Neuronal stem cell (in vitro differentiated cells): ENCODE data around the gene GALNT14.

Experiments
- DNase-seq: peaks from one replicate; pipeline ENCODE4 v3.0.0-alpha.2; 2013; ENCODE audit warnings: low spot score
- H2AFZ ChIP-seq: one replicate; pipeline ENCODE4 v1.6.1; 2013; ENCODE audit warnings: mild to moderate bottlenecking, low read length, inconsistent platforms
- H2AK5ac ChIP-seq: 2 replicates; pipeline ENCODE4 v1.6.1; 2013; ENCODE audit warnings: low read depth, mild to moderate bottlenecking, inconsistent platforms, low read length, moderate library complexity, mixed read lengths
- H2BK120ac ChIP-seq: 2 replicates; pipeline ENCODE4 v1.6.1; 2013; ENCODE audit warnings: low read depth, mild to moderate bottlenecking, inconsistent platforms, low read length, moderate library complexity, mixed read lengths
- H2BK12ac ChIP-seq: one replicate; pipeline ENCODE4 v1.6.1; 2013; ENCODE audit warnings: low read length, inconsistent platforms
- H2BK15ac ChIP-seq: 2 replicates; pipeline ENCODE4 v1.6.1; 2013; ENCODE audit warnings: mild to moderate bottlenecking, low read length, inconsistent platforms, mixed read lengths
- H2BK5ac ChIP-seq: one replicate; pipeline ENCODE4 v1.6.1; 2013; ENCODE audit warnings: inconsistent platforms, mild to moderate bottlenecking, low read length, moderate library complexity
- H3K14ac ChIP-seq: one replicate; pipeline ENCODE4 v1.6.1; 2013; ENCODE audit warnings: low read length, inconsistent platforms
- H3K18ac ChIP-seq: 2 replicates; pipeline ENCODE4 v1.6.1; 2013; ENCODE audit warnings: low read length, inconsistent platforms
- H3K23ac ChIP-seq: 2 replicates; pipeline ENCODE4 v1.6.1; 2013; ENCODE audit warnings: low read depth, mild to moderate bottlenecking, mixed read lengths, low read length, inconsistent platforms; ENCODE audit not compliant: poor library complexity
- H3K27ac ChIP-seq: replicated peaks from 3 replicates; pipeline ENCODE4 v1.5.1; 2013; ENCODE audit warnings: low read length, inconsistent platforms
- H3K27me3 ChIP-seq, 3 experiments: 2 replicates each; pipeline ENCODE4 v1.6.1; 2013; ENCODE audit warnings: low read length in 3 of 3, mild to moderate bottlenecking in 2 of 3, inconsistent platforms in 1 of 3, low read depth in 1 of 3, mixed read lengths in 1 of 3, moderate library complexity in 1 of 3; ENCODE audit not compliant: control insufficient read depth in 3 of 3, insufficient read depth in 3 of 3
- H3K36me3 ChIP-seq, 2 donors: replicated peaks in 1 of 2; 2 replicates each; pipeline ENCODE4 v1.6.1; 2013; ENCODE audit warnings: low read length in 2 of 2; ENCODE audit not compliant: control insufficient read depth in 2 of 2, insufficient read depth in 2 of 2
- H3K4ac ChIP-seq: 2 replicates; pipeline ENCODE4 v1.6.1; 2013; ENCODE audit warnings: inconsistent platforms, mild to moderate bottlenecking, low read length, moderate library complexity
- H3K4me1 ChIP-seq, 2 donors: 1 replicate in 1 of 2; 2 replicates in 1 of 2; pipeline ENCODE4 v1.6.1; 2013; ENCODE audit warnings: low read length in 2 of 2, low read depth in 1 of 2; ENCODE audit not compliant: control insufficient read depth in 2 of 2, insufficient read depth in 1 of 2
- H3K4me2 ChIP-seq: one replicate; pipeline ENCODE4 v1.6.1; 2013; ENCODE audit warnings: mild to moderate bottlenecking, low read length, inconsistent platforms; ENCODE audit not compliant: insufficient read depth, poor library complexity, severe bottlenecking
- H3K4me3 ChIP-seq, 2 donors: 2 replicates each; pipeline ENCODE4 v1.5.1; 2013; ENCODE audit warnings: low read length in 2 of 2, mild to moderate bottlenecking in 2 of 2, inconsistent platforms in 1 of 2, moderate library complexity in 1 of 2
- H3K79me1 ChIP-seq: one replicate; pipeline ENCODE4 v1.6.1; 2013; ENCODE audit warnings: low read depth, mild to moderate bottlenecking, inconsistent platforms, low read length, moderate library complexity
- H3K9ac ChIP-seq: one replicate; pipeline ENCODE4 v1.6.1; 2013; ENCODE audit warnings: mild to moderate bottlenecking, low read depth, low read length, inconsistent platforms; ENCODE audit not compliant: poor library complexity
- H3K9me3 ChIP-seq, 2 donors: replicated peaks in 1 of 2; 2 replicates each; pipeline versions ENCODE3 to v1.6.1; 2013; ENCODE audit warnings: low read length in 2 of 2, mild to moderate bottlenecking in 2 of 2, inconsistent platforms in 1 of 2, low read depth in 1 of 2, mixed read lengths in 1 of 2, moderate library complexity in 1 of 2; ENCODE audit not compliant: control insufficient read depth in 2 of 2, insufficient read depth in 1 of 2
- H4K8ac ChIP-seq: one replicate; pipeline ENCODE4 v1.6.1; 2013; ENCODE audit warnings: low read depth, mild to moderate bottlenecking, inconsistent platforms, low read length, moderate library complexity
- H4K91ac ChIP-seq: one replicate; pipeline ENCODE4 v1.6.1; 2013; ENCODE audit warnings: low read length, low read depth, mild to moderate bottlenecking, inconsistent platforms; ENCODE audit not compliant: poor library complexity
- WGBS, 2 donors: extraction: QIAGEN DNeasy Blood & Tissue Kit; methylation state at CpG; one replicate each; pipeline ENCODE4 v1.1.7; 2013; ENCODE audit warnings: missing lambda C conversion rate in 2 of 2, mixed read lengths in 1 of 2; ENCODE audit not compliant: insufficient read length in 2 of 2, insufficient replicate concordance in 1 of 2; ENCODE audit errors: extremely low coverage in 2 of 2; 5-methylcytosine and 5-hydroxymethylcytosine counted together

The GALNT14 gene

DNA sequence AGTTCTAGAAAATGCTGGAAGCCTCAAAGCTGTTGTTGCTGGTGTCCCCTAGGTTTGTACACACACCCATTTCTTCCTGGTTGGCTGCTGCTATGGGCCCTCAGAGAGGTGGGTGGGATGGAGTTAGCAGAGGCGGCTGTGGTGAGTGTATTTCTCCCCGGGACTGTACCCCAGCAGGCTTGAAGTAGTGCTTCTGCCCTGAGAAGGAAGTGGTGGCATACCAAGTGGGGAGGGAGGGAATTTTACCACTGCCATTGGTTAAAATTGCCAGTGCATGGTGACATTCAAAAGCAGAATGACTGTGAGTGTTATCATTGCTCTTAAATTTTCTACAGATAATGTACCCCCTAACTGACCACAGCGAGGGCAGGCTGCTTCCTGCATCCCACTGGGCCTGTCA is 205.4 kb downstream of the GALNT14 start:
- H3K27ac ChIP-seq = no peak overlapping the region
- H2AK5ac ChIP-seq = no peak overlapping the region
- H3K9ac ChIP-seq = no peak overlapping the region
- peak overlapping the region; percentile 43 for H3K14ac ChIP-seq
- H4K8ac ChIP-seq = no peak overlapping the region
- no peak overlapping the region for H3K4ac ChIP-seq
- no peak overlapping the region for H2AFZ ChIP-seq
- no peak overlapping the region for H2BK5ac ChIP-seq
- H2BK120ac ChIP-seq = no peak overlapping the region
- no peaks in the 10 kb centered on the region for H3K36me3 ChIP-seq
- H3K4me1 ChIP-seq = no peaks in the 10 kb centered on the region
- H3K18ac ChIP-seq = no peak overlapping the region
- H3K4me3 ChIP-seq = no peak overlapping the region
- H3K27me3 ChIP-seq = no peaks in the 10 kb centered on the region
- H2BK15ac ChIP-seq = no peak overlapping the region
- no peaks in the 10 kb centered on the region for H3K79me1 ChIP-seq
- H3K4me2 ChIP-seq = no peak overlapping the region
- no peak overlapping the region for H2BK12ac ChIP-seq
- no peaks in the 10 kb centered on the region for H3K9me3 ChIP-seq
- H4K91ac ChIP-seq = no peak overlapping the region
- DNase-seq = no peak
- H3K23ac ChIP-seq = no peak overlapping the region
- WGBS, 2 donors = no CpG with 5 or more reads among the region's 3 CpGs

- H3K36me3 ChIP-seq = no peaks in the 10 kb centered on the region
- H2BK5ac ChIP-seq = no peak overlapping the region
- H2BK120ac ChIP-seq = no peak overlapping the region
- WGBS, 2 donors = no CpG with 5 or more reads among the region's 19 CpGs
- H3K4me2 ChIP-seq = no peak overlapping the region
- H3K4me1 ChIP-seq = no peaks in the 10 kb centered on the region
- no peaks in the 10 kb centered on the region for H3K9me3 ChIP-seq
- H4K8ac ChIP-seq = no peak overlapping the region
- H2BK12ac ChIP-seq = no peak overlapping the region
- H3K4me3 ChIP-seq = no peak overlapping the region
- no peak overlapping the region for H2AFZ ChIP-seq
- no peak overlapping the region for H3K23ac ChIP-seq
- H4K91ac ChIP-seq = no peak overlapping the region
- H3K14ac ChIP-seq = no peak overlapping the region
- no peak overlapping the region for H3K4ac ChIP-seq
- H3K27me3 ChIP-seq = no peaks in the 10 kb centered on the region
- H2BK15ac ChIP-seq = no peak overlapping the region
- peak overlapping the region; percentile 17 for H2AK5ac ChIP-seq
- H3K9ac ChIP-seq = no peak overlapping the region
- H3K27ac ChIP-seq = no peak overlapping the region
- peak overlapping the region; percentile 67 for H3K18ac ChIP-seq
- no peak for DNase-seq
- no peaks in the 10 kb centered on the region for H3K79me1 ChIP-seq
Observed at GRCh38 chr2:30931841-30932407, 206.3 kb downstream of the GALNT14 start.

DNA sequence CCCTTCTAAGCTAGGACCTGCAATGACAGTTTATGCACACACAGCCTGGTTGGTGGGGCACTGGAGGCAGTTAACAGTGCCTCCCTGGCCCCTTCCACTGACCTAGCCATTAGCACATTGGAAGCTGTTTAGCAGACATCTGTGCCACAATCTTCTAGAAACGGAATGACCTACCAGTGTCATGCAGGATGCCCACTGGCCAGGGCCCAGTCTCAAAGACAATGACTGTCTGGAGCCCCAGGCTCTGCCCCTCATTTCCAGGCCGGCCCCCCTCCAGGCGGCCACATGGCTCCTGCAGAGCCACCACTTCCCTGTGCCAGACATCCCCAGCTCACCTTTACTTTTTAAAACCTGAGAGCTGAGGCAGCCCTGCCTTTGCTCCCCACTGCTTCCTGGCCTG is 207.5 kb downstream of the GALNT14 start:
- Histone ChIP-seq H2AK5ac (no peak overlapping the region), H3K36me3 (no peaks in the 10 kb centered on the region), H3K9ac (no peak overlapping the region), H3K4me3 (no peak overlapping the region), H4K91ac (no peak overlapping the region), H3K4ac (no peak overlapping the region), H2BK12ac (no peak overlapping the region), H2BK120ac (no peak overlapping the region), H4K8ac (no peak overlapping the region), H2AFZ (no peak overlapping the region), H3K27ac (no peak overlapping the region), H3K4me2 (no peak overlapping the region), H3K27me3 (no peaks in the 10 kb centered on the region), H2BK5ac (no peak overlapping the region), H3K4me1 (no peaks in the 10 kb centered on the region), H2BK15ac (no peak overlapping the region), H3K23ac (no peak overlapping the region), H3K18ac (no peak overlapping the region), H3K9me3 (no peaks in the 10 kb centered on the region), H3K79me1 (no peaks in the 10 kb centered on the region), H3K14ac (no peak overlapping the region)
- DNase-seq = no peak
- WGBS, 2 donors = no CpG with 5 or more reads among the region's 3 CpGs

DNA sequence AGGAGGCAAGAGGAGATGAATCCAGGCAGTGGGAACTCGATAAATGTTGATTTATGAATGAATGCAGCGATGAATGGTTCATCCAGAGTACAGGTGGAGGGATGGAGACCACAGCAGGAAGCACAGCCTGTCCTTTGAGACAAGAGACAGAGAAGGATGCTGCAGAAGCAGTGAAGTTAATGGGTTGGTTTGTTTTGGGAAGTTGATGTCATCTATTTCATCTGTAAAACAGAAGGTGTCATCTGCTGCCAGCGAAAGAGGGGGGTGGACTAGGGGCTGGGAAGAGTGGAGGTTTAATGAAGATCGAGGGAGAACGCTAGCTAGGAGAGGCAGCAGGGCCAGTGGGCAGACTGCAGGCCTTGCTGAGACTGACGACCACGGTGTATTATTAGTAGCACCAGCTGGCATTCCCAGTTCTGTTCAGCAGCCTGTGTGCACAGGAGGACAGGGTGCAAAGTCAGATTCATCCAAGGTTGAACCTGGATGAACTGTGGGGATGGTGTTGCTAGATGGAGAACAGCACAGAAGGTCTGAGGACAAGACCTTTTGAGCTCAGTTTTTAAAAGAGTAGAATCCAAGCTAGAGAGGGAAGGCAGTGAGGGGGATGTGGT is 210.7 kb downstream of the GALNT14 start:
- no peaks in the 10 kb centered on the region for H3K9me3 ChIP-seq
- no peak overlapping the region for H3K23ac ChIP-seq
- H2AK5ac ChIP-seq = no peak overlapping the region
- no peaks in the 10 kb centered on the region for H3K27me3 ChIP-seq
- no peak overlapping the region for H4K8ac ChIP-seq
- H3K18ac ChIP-seq = no peak overlapping the region
- H3K4me3 ChIP-seq = no peak overlapping the region
- H2BK15ac ChIP-seq = no peak overlapping the region
- H3K36me3 ChIP-seq = no peaks in the 10 kb centered on the region
- H3K27ac ChIP-seq = no peak overlapping the region
- no peak overlapping the region for H2BK5ac ChIP-seq
- no peak overlapping the region for H2BK12ac ChIP-seq
- no peak overlapping the region for H4K91ac ChIP-seq
- no peak overlapping the region for H3K4me2 ChIP-seq
- H2BK120ac ChIP-seq = no peak overlapping the region
- no peak overlapping the region for H3K14ac ChIP-seq
- DNase-seq = no peak
- H3K4ac ChIP-seq = no peak overlapping the region
- H3K4me1 ChIP-seq = no peaks in the 10 kb centered on the region
- no peak overlapping the region for H2AFZ ChIP-seq
- no peak overlapping the region for H3K9ac ChIP-seq
- WGBS, 2 donors = no CpG with 5 or more reads among the region's 7 CpGs
- no peaks in the 10 kb centered on the region for H3K79me1 ChIP-seq
